WTC11 (cell line): ENCODE results near the gene ELOVL2. TPM values are rescaled to one million over a fixed set of nuclear protein-coding genes. Genes with fewer than 3 reads are reported as not detected.

ENCODE experiments used
- ATF1 ChIP-seq: sonication (generic); formaldehyde crosslinking; IDR thresholded peaks from 2 replicates; pipeline ENCODE4 v1.8.1; 2023; ENCODE audit warnings: mild to moderate bottlenecking, moderate library complexity, missing genetic modification reagents
- CREM ChIP-seq: sonication (generic); formaldehyde crosslinking; IDR thresholded peaks from 2 replicates; pipeline ENCODE4 v1.8.1; 2022; ENCODE audit warnings: mild to moderate bottlenecking, missing genetic modification reagents, moderate library complexity
- E2F1 ChIP-seq: sonication (generic); formaldehyde crosslinking; IDR thresholded peaks from 2 replicates; pipeline ENCODE4 v1.8.0; 2022; ENCODE audit warnings: mild to moderate bottlenecking, missing genetic modification reagents
- ESRRA ChIP-seq: sonication (generic); formaldehyde crosslinking; IDR thresholded peaks from 2 replicates; pipeline ENCODE4 v1.8.1; 2022; ENCODE audit warnings: mild to moderate bottlenecking, missing genetic modification reagents, borderline replicate concordance
- FOXK1 ChIP-seq: sonication (generic); formaldehyde crosslinking; IDR thresholded peaks from 2 replicates; pipeline ENCODE4 v1.8.0; 2022; ENCODE audit warnings: mild to moderate bottlenecking, moderate library complexity, missing genetic modification reagents
- GABPB1 ChIP-seq: sonication (generic); formaldehyde crosslinking; IDR thresholded peaks from 2 replicates; pipeline ENCODE4 v1.8.1; 2023; ENCODE audit warnings: mild to moderate bottlenecking, missing genetic modification reagents
- HMGA2 ChIP-seq: fragments of 250-450 bp; sonication (Bioruptor Pico); IDR thresholded peaks from 2 replicates; pipeline ENCODE4 v1.4.0; 2021; ENCODE audit warnings: mild to moderate bottlenecking, moderate library complexity
- IRF2 ChIP-seq: sonication (generic); formaldehyde crosslinking; IDR thresholded peaks from 2 replicates; pipeline ENCODE4 v1.8.0; 2022; ENCODE audit warnings: low read depth, missing genetic modification reagents, borderline replicate concordance
- JUN ChIP-seq: sonication (generic); formaldehyde crosslinking; IDR thresholded peaks from 2 replicates; pipeline ENCODE4 v1.8.0; 2023; ENCODE audit warnings: mild to moderate bottlenecking, missing genetic modification reagents
- KAT7 ChIP-seq: sonication (generic); formaldehyde crosslinking; IDR thresholded peaks from 2 replicates; pipeline ENCODE4 v1.8.1; 2023; ENCODE audit warnings: missing genetic modification reagents, mild to moderate bottlenecking, borderline replicate concordance
- MXD4 ChIP-seq: fragments of 250-450 bp; sonication (Bioruptor Pico); IDR thresholded peaks from 2 replicates; pipeline ENCODE4 v1.8.0; 2021; ENCODE audit warnings: mild to moderate bottlenecking, moderate library complexity, borderline replicate concordance
- NFATC4 ChIP-seq: fragments of 250-450 bp; sonication (Bioruptor Pico); IDR thresholded peaks from 2 replicates; pipeline ENCODE4 v1.9.0; 2021; ENCODE audit warnings: mild to moderate bottlenecking
- NFE2L1 ChIP-seq: sonication (generic); formaldehyde crosslinking; IDR thresholded peaks from 2 replicates; pipeline ENCODE4 v1.8.1; 2023; ENCODE audit warnings: missing genetic modification reagents
- NR1H2 ChIP-seq: sonication (generic); formaldehyde crosslinking; IDR thresholded peaks from 2 replicates; pipeline ENCODE4 v1.9.0; 2021; ENCODE audit warnings: mild to moderate bottlenecking, moderate library complexity, missing genetic modification reagents
- PRDM15 ChIP-seq: sonication (generic); formaldehyde crosslinking; IDR thresholded peaks from 2 replicates; pipeline ENCODE4 v1.8.0; 2022; ENCODE audit warnings: missing genetic modification reagents
- RELA ChIP-seq: sonication (generic); formaldehyde crosslinking; IDR thresholded peaks from 2 replicates; pipeline ENCODE4 v1.8.1; 2022; ENCODE audit warnings: missing genetic modification reagents, mild to moderate bottlenecking, borderline replicate concordance
- RORB ChIP-seq: fragments of 250-450 bp; sonication (Bioruptor Pico); IDR thresholded peaks from 2 replicates; pipeline ENCODE4 v1.9.0; 2021; ENCODE audit warnings: mild to moderate bottlenecking
- SOX15 ChIP-seq: fragments of 250-450 bp; sonication (Bioruptor Pico); IDR thresholded peaks from 2 replicates; pipeline ENCODE4 v1.9.0; 2021; ENCODE audit warnings: mild to moderate bottlenecking
- TCF7 ChIP-seq: sonication (generic); formaldehyde crosslinking; IDR thresholded peaks from 2 replicates; pipeline ENCODE4 v1.8.0; 2022; ENCODE audit warnings: mild to moderate bottlenecking, low read depth, missing genetic modification reagents, moderate library complexity
- ZNF232 ChIP-seq: sonication (generic); formaldehyde crosslinking; IDR thresholded peaks from 2 replicates; pipeline ENCODE4 v1.8.0; 2022; ENCODE audit warnings: mild to moderate bottlenecking, missing genetic modification reagents
- ZNF396 ChIP-seq: fragments of 250-450 bp; sonication (Bioruptor Pico); IDR thresholded peaks from 2 replicates; pipeline ENCODE4 v1.8.0; 2021; ENCODE audit warnings: mild to moderate bottlenecking, moderate library complexity, borderline replicate concordance
- ZNF671 ChIP-seq: fragments of 250-450 bp; sonication (Bioruptor Pico); IDR thresholded peaks from 2 replicates; pipeline ENCODE4 v1.8.0; 2021; ENCODE audit warnings: mild to moderate bottlenecking
- total RNA-seq: library from RNA; stranded (reverse); gene quantifications from 3 replicates; pipeline ENCODE4 v1.2.3, GENCODE V29; 2021
- TF ChIP-seq, protein P1 (sequence below): fragments of 250-450 bp; sonication (Bioruptor Pico); conservative IDR thresholded peaks from 2 replicates; pipeline ENCODE4 v1.9.0; 2021; ENCODE audit warnings: mild to moderate bottlenecking
- TF ChIP-seq, protein P2 (sequence below): sonication (generic); formaldehyde crosslinking; IDR thresholded peaks from 2 replicates; pipeline ENCODE4 v1.8.0; 2022; ENCODE audit warnings: mild to moderate bottlenecking, missing genetic modification reagents
- TF ChIP-seq, protein P3 (sequence below): sonication (generic); formaldehyde crosslinking; IDR thresholded peaks from 2 replicates; pipeline ENCODE4 v1.8.1; 2023; ENCODE audit warnings: mild to moderate bottlenecking, missing genetic modification reagents

Gene ELOVL2
- total RNA-seq, 1 experiment from 2014 or later = 2.0 TPM

DNA sequence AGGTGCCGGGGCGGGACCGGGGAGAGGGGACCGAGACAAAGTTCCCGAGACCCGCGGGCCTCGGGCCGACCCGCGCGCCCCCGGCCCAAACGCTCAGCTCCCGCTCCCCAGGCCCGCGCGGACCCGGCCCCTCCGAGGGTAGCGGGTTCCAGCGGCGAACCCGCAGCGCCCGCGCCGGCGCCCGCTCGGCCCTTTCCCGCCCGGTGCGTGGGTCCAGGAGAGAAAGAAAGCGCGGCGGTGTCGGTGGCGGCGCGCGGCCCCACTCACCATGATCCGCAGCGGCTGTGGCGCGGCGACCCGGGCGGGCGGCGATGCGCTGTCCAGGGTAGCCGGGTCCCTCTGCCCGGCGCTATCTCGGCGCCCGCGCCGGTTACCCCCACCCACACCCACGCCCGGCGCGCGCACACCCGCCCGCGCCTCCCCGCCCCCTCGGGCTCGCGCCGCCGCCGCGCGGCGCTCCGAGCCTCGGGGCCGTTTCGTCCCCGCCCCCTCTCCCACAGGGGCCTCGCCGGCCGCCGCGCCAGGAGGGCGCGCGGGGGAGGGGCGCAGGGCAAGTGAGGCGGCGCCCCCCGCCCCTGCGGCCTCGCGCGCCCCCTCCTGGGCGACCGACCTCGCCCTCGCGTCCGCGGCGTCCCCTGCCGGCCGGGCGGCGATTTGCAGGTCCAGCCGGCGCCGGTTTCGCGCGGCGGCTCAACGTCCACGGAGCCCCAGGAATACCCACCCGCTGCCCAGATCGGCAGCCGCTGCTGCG, at the start of gene ELOVL2 (continued):
- 0 out of 2 replicates have a peak, but pooled peaks have one; percentile 25 for TF ChIP-seq ESRRA (CRISPR knock-in tag)
- TF ChIP-seq NFATC4 (CRISPR knock-in tag) = no peak; the same call in 1 of the 2 replicates
- TF ChIP-seq MXD4 (CRISPR knock-in tag) = peak; percentile 79; the same call in 1 of the 2 replicates
- TF ChIP-seq ZNF396 (CRISPR knock-in tag) = 0 out of 2 replicates have a peak, but pooled peaks have one; percentile 47
- no peak for TF ChIP-seq TCF7 (CRISPR knock-in tag)
- TF ChIP-seq PRDM15 (CRISPR knock-in tag) = no peak
- TF ChIP-seq RORB = no peak
- TF ChIP-seq ZNF232 (CRISPR knock-in tag) = no peak
- no peak for TF ChIP-seq NFE2L1 (CRISPR knock-in tag)
- TF ChIP-seq NR1H2 = no peak
- no peak for TF ChIP-seq IRF2
- no peak for TF ChIP-seq CREM (CRISPR knock-in tag)
- TF ChIP-seq RELA (CRISPR knock-in tag) = no peak
- no peak for TF ChIP-seq KAT7 (CRISPR knock-in tag)
- TF ChIP-seq E2F1 (CRISPR knock-in tag) = no peak
- TF ChIP-seq GABPB1 (CRISPR knock-in tag) = 0 out of 2 replicates have a peak, but pooled peaks have one; percentile 49
- TF ChIP-seq ATF1 = no peak
- TF ChIP-seq JUN (CRISPR knock-in tag) = no peak
- TF ChIP-seq, protein P1, sequence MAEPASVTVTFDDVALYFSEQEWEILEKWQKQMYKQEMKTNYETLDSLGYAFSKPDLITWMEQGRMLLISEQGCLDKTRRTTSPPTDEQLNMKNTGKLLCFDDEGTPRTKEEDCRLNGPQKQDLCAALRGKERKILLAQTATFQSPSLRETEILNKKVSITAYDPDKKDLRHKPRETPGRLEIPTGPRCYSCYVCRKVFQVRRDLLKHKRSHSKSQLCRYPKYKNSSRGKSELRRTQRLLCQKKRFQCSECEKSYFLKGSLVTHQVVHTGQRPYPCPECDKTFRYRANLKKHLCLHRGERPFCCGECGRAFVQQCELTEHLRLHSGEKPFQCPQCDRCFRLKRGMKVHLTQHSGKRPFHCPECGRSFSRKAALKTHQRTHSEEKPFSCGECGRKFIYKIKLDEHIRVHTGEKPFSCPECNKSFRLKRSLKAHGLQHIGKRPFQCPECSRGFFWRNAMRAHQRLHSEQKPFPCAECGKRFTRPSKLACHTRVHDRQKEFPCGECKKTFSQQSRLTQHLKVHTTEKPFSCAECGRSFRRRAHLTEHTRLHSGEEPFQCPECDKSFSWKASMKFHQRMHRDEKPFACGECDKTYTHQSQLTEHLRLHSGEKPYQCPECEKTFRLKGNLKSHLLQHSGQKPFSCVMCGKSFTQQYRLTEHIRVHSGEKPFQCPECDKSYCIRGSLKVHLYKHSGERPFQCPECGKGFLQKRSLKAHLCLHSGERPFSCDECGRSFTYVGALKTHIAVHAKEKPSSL = no peak
- TF ChIP-seq HMGA2 (CRISPR knock-in tag) = no peak
- TF ChIP-seq SOX15 (CRISPR knock-in tag) = no peak
- TF ChIP-seq, protein P2, sequence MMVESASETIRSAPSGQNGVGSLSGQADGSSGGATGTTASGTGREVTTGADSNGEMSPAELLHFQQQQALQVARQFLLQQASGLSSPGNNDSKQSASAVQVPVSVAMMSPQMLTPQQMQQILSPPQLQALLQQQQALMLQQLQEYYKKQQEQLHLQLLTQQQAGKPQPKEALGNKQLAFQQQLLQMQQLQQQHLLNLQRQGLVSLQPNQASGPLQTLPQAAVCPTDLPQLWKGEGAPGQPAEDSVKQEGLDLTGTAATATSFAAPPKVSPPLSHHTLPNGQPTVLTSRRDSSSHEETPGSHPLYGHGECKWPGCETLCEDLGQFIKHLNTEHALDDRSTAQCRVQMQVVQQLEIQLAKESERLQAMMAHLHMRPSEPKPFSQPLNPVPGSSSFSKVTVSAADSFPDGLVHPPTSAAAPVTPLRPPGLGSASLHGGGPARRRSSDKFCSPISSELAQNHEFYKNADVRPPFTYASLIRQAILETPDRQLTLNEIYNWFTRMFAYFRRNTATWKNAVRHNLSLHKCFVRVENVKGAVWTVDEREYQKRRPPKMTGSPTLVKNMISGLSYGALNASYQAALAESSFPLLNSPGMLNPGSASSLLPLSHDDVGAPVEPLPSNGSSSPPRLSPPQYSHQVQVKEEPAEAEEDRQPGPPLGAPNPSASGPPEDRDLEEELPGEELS (CRISPR knock-in tag) = no peak; the same call in 1 of the 2 replicates
- TF ChIP-seq, protein P3, sequence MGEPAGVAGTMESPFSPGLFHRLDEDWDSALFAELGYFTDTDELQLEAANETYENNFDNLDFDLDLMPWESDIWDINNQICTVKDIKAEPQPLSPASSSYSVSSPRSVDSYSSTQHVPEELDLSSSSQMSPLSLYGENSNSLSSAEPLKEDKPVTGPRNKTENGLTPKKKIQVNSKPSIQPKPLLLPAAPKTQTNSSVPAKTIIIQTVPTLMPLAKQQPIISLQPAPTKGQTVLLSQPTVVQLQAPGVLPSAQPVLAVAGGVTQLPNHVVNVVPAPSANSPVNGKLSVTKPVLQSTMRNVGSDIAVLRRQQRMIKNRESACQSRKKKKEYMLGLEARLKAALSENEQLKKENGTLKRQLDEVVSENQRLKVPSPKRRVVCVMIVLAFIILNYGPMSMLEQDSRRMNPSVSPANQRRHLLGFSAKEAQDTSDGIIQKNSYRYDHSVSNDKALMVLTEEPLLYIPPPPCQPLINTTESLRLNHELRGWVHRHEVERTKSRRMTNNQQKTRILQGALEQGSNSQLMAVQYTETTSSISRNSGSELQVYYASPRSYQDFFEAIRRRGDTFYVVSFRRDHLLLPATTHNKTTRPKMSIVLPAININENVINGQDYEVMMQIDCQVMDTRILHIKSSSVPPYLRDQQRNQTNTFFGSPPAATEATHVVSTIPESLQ (CRISPR knock-in tag) = no peak
- TF ChIP-seq FOXK1 (CRISPR knock-in tag) = no peak
- peak; percentile 82; the same call in 1 of the 2 replicates for TF ChIP-seq ZNF671 (CRISPR knock-in tag)
